CD4-positive, alpha-beta memory T cell (primary cell): ENCODE data around the gene RAI2. TPM values are rescaled to one million over a fixed set of nuclear protein-coding genes. Genes with fewer than 3 reads are reported as not detected.

ENCODE experiments used
- CTCF ChIA-PET: fragments of 350-600 bp; sonication (Branson Sonifier 250); formaldehyde crosslinking; loops from one replicate; lab custom pipeline; 2021; ENCODE audit warnings: inconsistent platforms; ENCODE audit not compliant: partially characterized antibody; lab: Charles Lee
- POLR2A ChIA-PET: fragments of 350-600 bp; sonication (Branson Sonifier 250); formaldehyde crosslinking; loops from one replicate; lab custom pipeline; 2021; ENCODE audit not compliant: partially characterized antibody; lab: Charles Lee
- DNase-seq, 5 donors: peaks; one replicate each; pipeline versions ENCODE4 v3.0.0 to v3.0.0-alpha.2; 2020 to 2022; ENCODE audit warnings: mixed read lengths in 1 of 5
- H3K27ac ChIP-seq: one replicate; pipeline ENCODE4 v1.7.0; 2013; ENCODE audit warnings: low read depth, low read length
- H3K27me3 ChIP-seq: 2 replicates; pipeline ENCODE4 v1.7.0; 2013; ENCODE audit warnings: mild to moderate bottlenecking, low read length, moderate library complexity; ENCODE audit not compliant: insufficient read depth
- H3K36me3 ChIP-seq: 2 replicates; pipeline ENCODE4 v1.7.0; 2013; ENCODE audit warnings: mild to moderate bottlenecking, low read length, moderate library complexity; ENCODE audit not compliant: insufficient read depth
- H3K4me1 ChIP-seq: 2 replicates; pipeline ENCODE4 v1.7.0; 2013; ENCODE audit warnings: mild to moderate bottlenecking, low read length, moderate library complexity; ENCODE audit not compliant: insufficient read depth
- H3K4me3 ChIP-seq, 2 donors: one replicate each; pipeline ENCODE4 v1.7.0; 2013; ENCODE audit warnings: low read length in 2 of 2, mild to moderate bottlenecking in 1 of 2
- H3K9me3 ChIP-seq, 2 donors: one replicate each; pipeline ENCODE4 v1.7.0; 2013; ENCODE audit warnings: low read length in 2 of 2, control low read depth in 1 of 2; ENCODE audit not compliant: control insufficient read depth in 1 of 2
- H3K27ac Mint-ChIP-seq, 7 donors: one replicate each; pipeline ENCODE4 v1.8.0; 2020 to 2021; ENCODE audit warnings: mixed read lengths in 7 of 7, mild to moderate bottlenecking in 6 of 7, inconsistent platforms in 3 of 7, moderate library complexity in 3 of 7
- H3K27me3 Mint-ChIP-seq, 2 donors: one replicate each; pipeline ENCODE4 v1.8.0; 2020 to 2021; ENCODE audit warnings: mixed read lengths in 2 of 2
- H3K36me3 Mint-ChIP-seq, 2 donors: one replicate each; pipeline ENCODE4 v1.8.0; 2020 to 2021; ENCODE audit warnings: mixed read lengths in 2 of 2, inconsistent platforms in 1 of 2, mild to moderate bottlenecking in 1 of 2
- H3K4me1 Mint-ChIP-seq, 4 donors: one replicate each; pipeline ENCODE4 v1.8.0; 2020 to 2021; ENCODE audit warnings: mixed read lengths in 4 of 4, mild to moderate bottlenecking in 1 of 4
- H3K4me3 Mint-ChIP-seq, 8 donors: one replicate each; pipeline ENCODE4 v1.8.0; 2020 to 2021; ENCODE audit warnings: mixed read lengths in 8 of 8, mild to moderate bottlenecking in 7 of 8, moderate library complexity in 6 of 8, inconsistent platforms in 3 of 8
- H3K9me3 Mint-ChIP-seq, 8 donors: one replicate each; pipeline ENCODE4 v1.8.0; 2020 to 2021; ENCODE audit warnings: mixed read lengths in 8 of 8, mild to moderate bottlenecking in 5 of 8, inconsistent platforms in 3 of 8, moderate library complexity in 1 of 8
- intact Hi-C: fragments of 100-400 bp; cut with micrococcal nuclease; formaldehyde crosslinking; loops from one replicate; pipeline ENCODE4 v1.15.1; 2023
- polyA plus RNA-seq, 2 donors: library from polyadenylated mRNA; unstranded; fragments of 300-500 nt; fragmentation: Illumina TruSeq; gene quantifications; one replicate each; pipeline ENCODE4 v1.2.3, GENCODE V29; 2021
- total RNA-seq, 2 experiments: library from RNA; stranded (reverse); gene quantifications; one replicate each; pipeline ENCODE4 v1.2.3, GENCODE V29; 2021

Gene RAI2
- total and polyA plus RNA-seq, 4 experiments from 2014 or later: 0.34 to 1.4 (median 1.2) TPM; not detected in 1

DNA sequence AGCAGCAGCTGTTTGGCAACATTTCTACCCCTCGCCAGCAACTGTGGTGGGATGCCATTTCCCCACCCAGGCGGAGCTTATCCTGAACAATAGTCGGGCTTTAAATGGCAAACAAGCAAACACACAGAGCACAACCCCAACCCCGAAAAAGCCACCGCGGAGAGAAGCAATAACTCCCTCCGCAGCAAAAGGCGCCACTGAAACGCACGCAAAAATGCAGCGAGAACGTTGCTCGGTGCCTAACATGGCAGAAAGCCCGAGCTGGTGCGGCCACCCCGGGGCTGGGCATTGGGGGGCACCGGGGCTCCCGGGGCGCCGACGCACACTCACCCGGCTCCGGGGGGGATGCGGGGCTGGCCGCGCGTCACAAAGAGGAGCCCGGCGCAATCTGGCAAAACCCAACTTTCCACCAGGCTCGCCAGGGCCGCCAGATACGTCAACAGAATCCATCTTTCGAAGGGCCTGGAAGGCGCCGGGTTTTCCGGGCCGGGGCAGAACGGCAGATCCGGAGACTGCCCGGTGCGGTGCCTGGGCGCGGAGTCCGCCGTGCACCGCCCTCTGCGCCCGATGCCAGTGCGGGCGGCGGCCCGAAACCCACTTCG lies 818 bp downstream of the RAI2 start:
- Mint-ChIP-seq H3K27ac (peak overlapping the region in 1 of 7 donors; percentile 70), H3K9me3 (peaks cover 0 to 2% (median 0%) of the 10 kb centered on the region in 8 donors), H3K4me1 (peaks cover 3 to 4% (median 4%) of the 10 kb centered on the region in 4 donors), H3K36me3 (no peaks in the 10 kb centered on the region), H3K4me3 (peak overlapping the region; percentile 62 to 81 (median 74)), H3K27me3 (peaks cover 19 to 34% of the 10 kb centered on the region in 2 donors)
- DNase-seq: no peak
- Histone ChIP-seq H3K4me1 (no peaks in the 10 kb centered on the region), H3K36me3 (no peaks in the 10 kb centered on the region), H3K9me3 (no peaks in the 10 kb centered on the region), H3K4me3 (no peak overlapping the region), H3K27ac (no peak overlapping the region), H3K27me3 (no peaks in the 10 kb centered on the region)
- intact Hi-C loops: loop anchor here (10.0 kb wide), 1 partner anchor 115 kb away; no protein-coding TSS in a partner anchor
- CTCF ChIA-PET: no interaction called here
- POLR2A ChIA-PET: no interaction called here

GRCh38 chrX:17859609-17860178 lies 1.4 kb downstream of the RAI2 start:
- peak in 2 of 5 donors; percentile 2 to 12 for DNase-seq

DNA sequence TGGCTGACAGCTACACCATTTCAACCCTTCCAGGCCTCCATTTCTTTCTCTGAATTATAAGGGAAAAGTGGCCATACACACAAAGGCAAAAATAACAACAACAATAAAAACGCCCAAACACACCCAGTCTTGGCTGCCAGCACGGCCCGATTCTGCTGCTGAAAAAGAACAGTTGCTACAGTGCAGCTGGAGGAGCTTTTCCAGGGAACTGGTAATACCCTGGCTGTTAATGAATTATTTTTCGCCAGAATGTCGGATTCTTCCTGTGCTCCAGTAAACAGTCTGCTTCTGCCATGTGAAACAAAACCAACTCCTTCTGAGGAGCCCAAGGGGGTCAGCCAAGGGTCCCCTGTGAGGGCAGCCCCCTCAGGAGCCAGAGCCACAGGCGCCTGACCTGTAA lies 6.6 kb downstream of the RAI2 start:
- Histone ChIP-seq H3K27ac (no peak overlapping the region), H3K36me3 (no peaks in the 10 kb centered on the region), H3K9me3 (no peaks in the 10 kb centered on the region), H3K4me1 (no peaks in the 10 kb centered on the region), H3K27me3 (no peaks in the 10 kb centered on the region), H3K4me3 (no peak overlapping the region)
- Mint-ChIP-seq H3K36me3 (no peaks in the 10 kb centered on the region), H3K9me3 (peaks cover 0 to 4% (median 0%) of the 10 kb centered on the region in 8 donors), H3K27me3 (peaks cover 10 to 12% of the 10 kb centered on the region in 2 donors), H3K4me3 (no peak overlapping the region), H3K27ac (no peak overlapping the region), H3K4me1 (peaks cover 0 to 4% (median 1%) of the 10 kb centered on the region in 4 donors)
- ChIA-PET POLR2A (no interaction called here), CTCF (no interaction called here)
- intact Hi-C loops: no loop called here
- DNase-seq: no peak

More at GRCh38 chrX:17859609-17860178, 1.4 kb downstream of the RAI2 start:
- Mint-ChIP-seq H3K27ac (peak overlapping the region in 1 of 7 donors; percentile 70), H3K4me1 (peaks cover 3 to 4% (median 4%) of the 10 kb centered on the region in 4 donors), H3K9me3 (peaks cover 0 to 2% (median 0%) of the 10 kb centered on the region in 8 donors), H3K27me3 (peaks cover 19 to 32% of the 10 kb centered on the region in 2 donors), H3K4me3 (peak overlapping the region; percentile 62 to 81 (median 74)), H3K36me3 (no peaks in the 10 kb centered on the region)
- intact Hi-C loops: loop anchor here (10.0 kb wide), 1 partner anchor 115 kb away; no protein-coding TSS in a partner anchor
- ChIA-PET CTCF (no interaction called here), POLR2A (no interaction called here)
- no peak overlapping the region for H3K4me3 ChIP-seq
- no peaks in the 10 kb centered on the region for H3K27me3 ChIP-seq
- no peaks in the 10 kb centered on the region for H3K4me1 ChIP-seq
- H3K27ac ChIP-seq: no peak overlapping the region
- no peaks in the 10 kb centered on the region for H3K36me3 ChIP-seq
- H3K9me3 ChIP-seq: no peaks in the 10 kb centered on the region

DNA sequence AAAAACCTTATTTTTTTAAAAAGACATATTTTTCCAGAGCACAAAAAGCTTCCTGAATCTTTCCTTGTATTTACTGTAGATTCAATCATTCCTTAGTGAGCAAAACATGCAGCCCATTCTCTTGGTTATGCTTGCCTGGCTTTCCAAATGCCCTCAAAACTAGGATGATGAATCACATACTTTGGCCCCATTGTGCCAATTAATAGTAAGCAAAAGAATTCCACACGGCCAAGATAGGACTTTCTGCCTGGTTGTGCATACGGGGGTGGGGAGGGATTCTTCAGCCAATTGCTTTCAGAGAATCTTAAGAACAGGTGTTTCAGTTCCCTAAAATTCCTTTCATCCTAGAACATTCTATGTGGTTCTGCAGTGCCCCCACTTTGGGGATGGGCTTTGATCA lies 7.0 kb downstream of the RAI2 start:
- Histone ChIP-seq H3K36me3 (no peaks in the 10 kb centered on the region), H3K27ac (no peak overlapping the region), H3K27me3 (no peaks in the 10 kb centered on the region), H3K4me1 (no peaks in the 10 kb centered on the region), H3K9me3 (no peaks in the 10 kb centered on the region), H3K4me3 (no peak overlapping the region)
- no peaks in the 10 kb centered on the region for H3K4me1 Mint-ChIP-seq
- ChIA-PET CTCF (no interaction called here), POLR2A (no interaction called here)
- no peaks in the 10 kb centered on the region for H3K36me3 Mint-ChIP-seq
- no peak for DNase-seq
- H3K27ac Mint-ChIP-seq: no peak overlapping the region
- no peak overlapping the region for H3K4me3 Mint-ChIP-seq
- peaks cover 7 to 9% of the 10 kb centered on the region in 2 donors for H3K27me3 Mint-ChIP-seq
- peaks cover 0 to 4% (median 0%) of the 10 kb centered on the region in 8 donors for H3K9me3 Mint-ChIP-seq
- intact Hi-C loops: no loop called here

DNA sequence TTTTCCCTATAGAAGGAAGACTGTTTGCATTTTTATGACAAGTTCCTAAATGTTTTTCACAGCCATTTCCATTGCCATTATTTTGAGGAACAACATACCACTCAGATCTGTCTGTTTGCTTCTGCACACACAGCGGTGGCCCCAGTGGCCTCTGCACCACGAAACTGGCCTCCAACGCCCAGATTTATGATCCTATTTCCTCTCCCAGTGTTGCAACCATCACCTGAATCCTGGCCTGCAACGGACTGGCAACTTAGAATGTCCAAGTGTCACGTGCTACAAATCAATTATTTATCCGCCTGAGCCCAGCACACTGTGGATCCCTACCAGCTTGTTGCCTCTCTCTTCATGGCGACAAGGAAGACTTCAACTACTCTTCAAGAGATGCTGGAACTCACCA lies 9.2 kb downstream of the RAI2 start:
- ChIA-PET POLR2A (no interaction called here), CTCF (no interaction called here)
- DNase-seq: no peak
- Histone ChIP-seq H3K4me3 (no peak overlapping the region), H3K27me3 (no peaks in the 10 kb centered on the region), H3K4me1 (no peaks in the 10 kb centered on the region), H3K36me3 (no peaks in the 10 kb centered on the region), H3K27ac (no peak overlapping the region), H3K9me3 (no peaks in the 10 kb centered on the region)
- H3K4me3 Mint-ChIP-seq: no peak overlapping the region
- peaks cover 0 to 4% (median 0%) of the 10 kb centered on the region in 8 donors for H3K9me3 Mint-ChIP-seq
- H3K36me3 Mint-ChIP-seq: no peaks in the 10 kb centered on the region
- H3K27me3 Mint-ChIP-seq: peaks cover 3 to 4% of the 10 kb centered on the region in 2 donors
- H3K27ac Mint-ChIP-seq: no peak overlapping the region
- H3K4me1 Mint-ChIP-seq: no peaks in the 10 kb centered on the region
- intact Hi-C loops: no loop called here

DNA sequence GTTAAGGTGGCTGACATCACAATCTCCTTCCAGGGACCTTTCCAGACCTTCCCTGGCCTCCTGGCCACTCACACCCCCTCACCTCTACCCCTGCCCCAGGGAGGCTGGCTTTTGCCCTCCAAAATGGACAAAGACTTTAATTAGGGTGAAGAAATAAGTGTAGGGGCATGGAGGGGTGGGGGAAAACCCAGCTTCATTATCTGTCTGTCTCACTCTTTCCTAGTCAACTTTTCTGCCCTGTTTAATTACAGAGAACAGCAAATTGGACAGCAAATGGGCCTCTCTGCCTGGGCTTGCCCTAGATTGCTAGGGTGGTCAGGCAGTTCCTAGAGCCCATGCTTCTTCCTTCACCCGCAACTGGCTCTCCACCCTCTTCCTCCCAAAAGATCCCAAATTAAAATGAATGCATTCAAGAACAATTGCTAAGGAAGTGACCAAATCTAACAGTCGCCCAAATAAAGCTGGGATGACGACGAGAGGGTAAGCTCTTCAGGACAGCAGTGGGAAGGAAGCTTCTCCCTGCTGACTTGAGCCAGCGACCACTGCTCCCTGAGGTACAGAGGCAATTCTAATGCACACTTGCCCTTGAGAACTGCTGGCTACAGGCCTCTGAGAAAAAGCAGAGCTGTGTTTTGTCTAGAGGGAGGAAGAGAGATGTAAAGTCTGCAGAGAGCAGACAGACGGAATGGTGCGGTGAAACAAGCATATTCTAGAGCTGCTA lies 12.4 kb downstream of the RAI2 start:
- no peak overlapping the region for H3K4me3 Mint-ChIP-seq
- H3K27ac Mint-ChIP-seq: no peak overlapping the region
- H3K4me1 ChIP-seq: no peaks in the 10 kb centered on the region
- H3K27me3 Mint-ChIP-seq: no peaks in the 10 kb centered on the region
- H3K4me1 Mint-ChIP-seq: no peaks in the 10 kb centered on the region
- H3K27me3 ChIP-seq: no peaks in the 10 kb centered on the region
- H3K4me3 ChIP-seq: no peak overlapping the region
- no peaks in the 10 kb centered on the region for H3K9me3 ChIP-seq
- H3K36me3 ChIP-seq: no peaks in the 10 kb centered on the region
- POLR2A ChIA-PET: no interaction called here
- no peaks in the 10 kb centered on the region for H3K36me3 Mint-ChIP-seq
- H3K27ac ChIP-seq: no peak overlapping the region
- no peak for DNase-seq
- H3K9me3 Mint-ChIP-seq: peaks cover 0 to 4% (median 0%) of the 10 kb centered on the region in 8 donors
- intact Hi-C loops: no loop called here
- CTCF ChIA-PET: no interaction called here

DNA sequence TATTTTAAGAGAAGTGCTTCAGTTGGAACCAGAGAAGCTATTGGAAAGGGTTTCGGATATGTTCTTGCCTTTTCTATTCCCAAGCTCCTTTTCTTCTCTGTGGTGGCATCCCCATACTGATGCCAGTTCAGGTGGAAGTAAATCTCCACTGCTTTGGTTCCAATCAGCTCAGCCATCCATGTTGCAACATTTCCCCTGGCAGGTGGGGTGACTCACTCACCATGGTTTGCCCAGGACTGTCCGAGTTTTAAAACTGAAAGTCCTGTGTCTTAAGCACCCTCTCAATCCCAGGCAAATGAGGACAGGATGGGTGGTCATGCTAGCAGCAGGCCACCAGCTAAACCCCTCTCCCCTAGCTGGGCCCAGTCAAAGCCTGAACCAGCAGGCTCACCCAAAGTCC lies 15.1 kb downstream of the RAI2 start:
- ChIA-PET POLR2A (no interaction called here), CTCF (no interaction called here)
- peaks cover 0 to 3% of the 10 kb centered on the region in 2 donors for H3K27me3 Mint-ChIP-seq
- no peaks in the 10 kb centered on the region for H3K36me3 ChIP-seq
- DNase-seq: no peak
- no peak overlapping the region for H3K27ac Mint-ChIP-seq
- no peak overlapping the region for H3K27ac ChIP-seq
- H3K27me3 ChIP-seq: no peaks in the 10 kb centered on the region
- peaks cover 0 to under 1% (median 0%) of the 10 kb centered on the region in 8 donors for H3K9me3 Mint-ChIP-seq
- no peaks in the 10 kb centered on the region for H3K9me3 ChIP-seq
- no peaks in the 10 kb centered on the region for H3K4me1 ChIP-seq
- H3K4me3 Mint-ChIP-seq: no peak overlapping the region
- intact Hi-C loops: no loop called here
- H3K4me3 ChIP-seq: no peak overlapping the region
- no peaks in the 10 kb centered on the region for H3K36me3 Mint-ChIP-seq
- H3K4me1 Mint-ChIP-seq: no peaks in the 10 kb centered on the region
